Midbrain (tissue), 1 donor: ENCODE measurements around the gene HK1.
"Not testable (repeated sequence)": the region's sequence is repeated elsewhere in the genome, so short reads cannot be mapped to it uniquely, and the experiment has no call there.

ENCODE experiments used
- DNase-seq: peaks from one replicate; lab custom pipeline; 2025; lab: John Stamatoyannopoulos, UW

The HK1 gene

DNA sequence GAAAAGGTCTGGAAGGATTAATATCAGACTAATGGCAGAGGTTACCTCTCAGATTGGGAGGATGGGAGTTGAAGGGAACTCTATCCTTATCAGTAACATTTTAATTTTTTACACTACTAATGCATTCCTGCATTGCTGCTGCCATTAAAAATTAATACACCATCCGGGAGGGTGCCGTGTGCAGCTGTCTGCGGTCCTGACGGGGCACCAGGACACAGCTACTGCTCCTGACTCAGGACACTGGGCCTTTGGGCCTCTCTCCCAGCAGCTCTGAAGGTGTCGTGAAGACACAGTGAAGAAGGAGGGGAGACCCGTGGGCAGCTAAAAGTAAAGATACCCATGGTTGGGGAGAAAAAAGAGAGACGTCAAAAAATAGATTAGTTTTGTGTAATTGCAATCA lies 23.4 kb upstream of the HK1 start:
- DNase-seq: no peak

- DNase-seq: no peak
Measured at GRCh38 chr10:69259547-69260243, 18.6 kb upstream of the HK1 start.

- DNase-seq: no peak
Measured at GRCh38 chr10:69261184-69261583, 17.1 kb upstream of the HK1 start.

DNA sequence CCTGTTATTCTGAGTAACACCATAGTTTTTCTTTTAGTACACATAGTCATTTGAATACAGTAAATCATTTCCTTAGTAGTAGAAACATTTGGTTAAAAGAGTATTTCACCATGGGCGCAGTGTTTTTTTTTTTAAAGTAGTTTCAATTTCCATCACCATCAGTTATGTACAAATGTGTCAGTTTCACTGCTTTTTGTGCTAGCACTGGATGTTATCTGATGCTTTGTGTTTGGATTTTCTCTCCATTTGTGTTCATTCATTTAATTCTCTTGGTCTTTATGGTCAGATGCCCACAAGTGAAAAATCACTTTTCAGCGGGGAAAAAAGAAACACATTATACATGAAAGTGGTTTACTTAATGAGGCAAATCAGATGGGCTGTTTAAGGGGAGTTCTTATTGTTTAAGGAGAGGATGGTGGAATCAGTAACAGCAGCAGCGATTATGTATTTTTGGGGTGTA lies 16.0 kb upstream of the HK1 start:
- no peak for DNase-seq

GRCh38 chr10:69265521-69265920 lies 12.8 kb upstream of the HK1 start:
- DNase-seq: no peak

DNA sequence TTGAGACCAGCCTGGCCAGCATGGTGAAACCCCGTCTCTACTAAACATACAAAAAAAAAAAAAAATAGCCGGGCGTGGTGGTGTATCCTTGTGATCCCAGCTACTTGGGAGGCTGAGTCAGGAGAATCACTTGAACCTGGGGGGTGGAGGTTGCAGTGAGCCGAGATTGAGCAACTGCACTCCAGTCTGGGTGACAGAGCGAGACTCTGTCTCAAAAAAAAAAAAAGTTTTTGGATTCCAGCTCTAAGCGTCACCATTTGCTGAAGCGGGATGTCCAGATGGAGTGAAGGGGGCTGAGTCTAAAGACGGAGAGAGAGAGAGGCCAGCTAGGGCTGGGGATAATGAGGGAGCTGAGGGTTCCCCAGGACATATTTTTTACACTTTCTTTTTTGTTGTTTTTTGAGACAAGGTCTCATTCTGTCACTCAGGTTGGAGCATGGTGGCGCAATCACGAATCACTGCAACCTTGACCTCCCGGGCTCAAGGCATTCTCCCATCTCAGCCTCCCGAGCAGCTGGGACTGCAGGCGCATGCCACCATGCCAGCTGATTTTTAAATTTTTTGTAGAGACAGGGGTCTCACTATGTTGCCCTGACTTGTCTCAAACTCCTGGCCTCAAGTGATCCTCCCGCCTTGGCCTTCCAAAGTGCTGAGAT lies 9.4 kb upstream of the HK1 start:
- no peak for DNase-seq

- DNase-seq: no peak
Measured at GRCh38 chr10:69269761-69270160, 8.5 kb upstream of the HK1 start.

DNA sequence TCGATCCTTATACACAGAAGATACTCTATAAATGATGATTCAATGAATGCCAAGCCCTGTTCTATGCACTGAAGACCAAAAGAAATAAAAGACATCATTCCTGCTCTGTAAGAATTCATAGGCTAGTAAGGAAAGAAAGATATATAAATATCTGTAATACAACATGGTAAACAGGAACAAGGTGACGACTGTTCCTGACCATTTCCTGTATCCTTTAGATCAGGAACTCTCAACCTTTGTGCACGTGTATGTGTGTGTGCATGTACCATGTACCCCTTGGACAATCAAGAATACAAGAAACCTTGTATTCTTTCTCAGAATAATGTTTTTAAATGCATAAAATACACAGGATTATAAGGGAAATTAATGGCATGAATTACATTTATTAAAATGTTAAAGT lies 7.3 kb upstream of the HK1 start:
- DNase-seq: no peak

GRCh38 chr10:69272624-69273023 lies 5.7 kb upstream of the HK1 start:
- DNase-seq: no peak

DNA sequence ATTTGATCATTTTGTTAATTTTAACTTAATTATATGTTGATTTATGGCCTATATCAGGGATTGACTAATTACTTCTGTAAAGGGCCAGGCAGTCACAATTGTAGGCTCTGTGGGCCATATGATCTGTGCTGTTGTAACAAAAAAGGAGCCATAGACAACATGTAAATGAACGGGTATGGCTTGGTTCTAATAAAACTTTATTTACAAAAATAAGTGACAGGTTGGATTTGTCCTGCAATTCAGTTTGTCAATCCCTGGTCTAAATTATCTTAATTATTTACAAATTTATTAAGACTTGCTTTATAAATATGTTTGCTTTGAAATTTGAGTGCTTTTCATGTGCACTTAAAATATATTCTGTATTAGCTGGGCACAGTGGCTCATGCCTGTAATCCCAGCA lies 2.9 kb upstream of the HK1 start:
- DNase-seq: no peak

DNA sequence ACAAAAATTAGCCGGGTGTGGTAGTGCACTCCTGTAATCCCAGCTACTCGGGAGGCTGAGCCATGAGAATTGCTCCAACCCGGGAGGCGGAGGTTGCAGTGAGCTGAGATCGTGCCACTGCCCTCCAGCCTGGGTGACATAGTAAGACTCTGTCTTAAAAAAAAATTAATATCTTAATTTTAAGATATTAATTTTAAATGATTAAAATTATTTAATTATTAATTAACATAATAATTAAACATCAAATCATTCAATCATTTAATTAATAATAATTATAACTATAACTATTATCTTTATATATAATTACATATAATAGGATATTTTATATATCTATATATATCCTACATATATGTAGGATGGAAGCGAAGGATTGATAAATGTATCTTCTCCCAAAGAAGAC lies 1.8 kb upstream of the HK1 start:
- DNase-seq: no peak

DNA sequence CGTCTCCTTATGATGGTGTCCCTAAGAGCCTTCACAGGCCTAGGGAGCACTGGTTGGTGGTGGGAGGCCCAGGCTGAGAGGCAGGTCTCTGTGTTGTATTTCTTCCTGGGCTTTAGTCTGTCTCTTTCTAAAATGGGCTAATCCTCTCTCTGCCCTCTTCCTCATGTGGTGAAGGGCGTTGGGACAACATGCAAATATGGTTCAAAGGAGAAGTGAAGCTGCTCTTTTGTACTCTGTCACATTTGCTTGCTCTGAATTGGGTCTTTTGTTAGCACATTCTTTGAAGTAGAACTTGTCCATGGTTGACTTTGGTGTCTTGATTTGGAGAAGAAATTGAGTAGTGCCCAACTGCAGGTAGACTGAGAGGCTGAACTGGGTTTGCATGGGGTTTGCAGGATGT lies 814 bp downstream of the HK1 start:
- no peak for DNase-seq

DNA sequence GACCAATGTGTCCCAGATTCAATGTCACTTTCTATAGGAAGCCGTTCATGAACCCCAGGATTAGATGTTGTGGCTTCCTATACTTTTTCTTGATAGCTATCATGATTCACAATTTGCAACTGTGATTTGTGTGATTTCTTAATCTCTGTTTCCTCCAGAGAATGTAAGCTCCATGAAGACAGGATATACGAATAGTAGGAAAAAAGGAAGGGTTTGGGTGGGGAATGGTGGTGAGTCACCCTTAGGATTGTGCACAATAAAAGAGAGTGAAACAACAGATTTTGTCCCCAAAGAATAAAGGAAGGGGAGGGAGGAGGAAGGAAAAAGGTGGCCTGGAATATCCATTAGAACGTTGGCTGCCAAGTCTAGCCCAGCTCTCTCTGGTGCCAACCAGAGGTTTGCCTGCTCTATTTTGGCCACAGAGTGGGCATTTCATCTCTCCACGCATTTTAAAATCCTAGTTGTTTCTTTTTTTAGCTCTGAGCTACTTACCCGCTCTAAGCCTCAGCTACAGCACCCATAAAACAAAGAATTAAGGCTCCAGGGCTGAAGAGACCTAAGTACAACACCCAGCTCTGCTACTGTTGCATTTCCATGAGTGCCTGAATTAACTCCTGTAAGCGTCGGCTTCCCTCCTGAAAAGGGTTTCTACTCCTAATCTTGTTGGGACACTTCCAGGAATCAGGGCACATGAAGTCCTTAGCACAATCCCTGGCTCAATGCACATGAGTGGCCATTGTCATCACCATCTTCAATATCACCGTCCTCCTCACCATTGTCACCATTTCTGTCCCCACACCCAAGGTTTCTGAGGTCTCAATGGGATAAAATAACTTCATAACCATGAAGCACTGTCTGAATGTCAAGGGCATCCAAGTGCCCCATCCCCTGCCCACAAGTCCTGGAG lies 3.5 kb downstream of the HK1 start:
- DNase-seq: no peak

GRCh38 chr10:69284402-69284801 lies 6.1 kb downstream of the HK1 start:
- DNase-seq: not testable (repeated sequence)

DNA sequence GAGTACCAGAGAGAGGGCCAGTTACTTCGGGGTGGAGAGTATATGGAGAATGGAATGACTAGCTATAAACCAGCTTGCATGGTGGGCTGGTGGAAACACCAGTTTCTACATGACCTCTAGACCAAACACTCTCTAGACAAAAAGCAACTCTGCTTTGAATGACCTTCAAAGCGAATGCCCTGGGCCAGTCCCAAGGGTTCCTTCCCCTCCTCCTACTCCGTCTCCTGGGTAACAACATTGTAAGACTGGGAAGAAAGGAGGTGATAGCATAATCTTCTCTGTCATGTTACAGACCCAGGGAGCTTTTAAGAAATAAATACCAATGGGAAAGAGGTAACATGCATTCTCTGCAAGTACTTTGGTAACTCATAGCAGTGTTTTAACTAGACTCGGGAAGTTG lies 7.4 kb downstream of the HK1 start:
- no peak for DNase-seq

DNA sequence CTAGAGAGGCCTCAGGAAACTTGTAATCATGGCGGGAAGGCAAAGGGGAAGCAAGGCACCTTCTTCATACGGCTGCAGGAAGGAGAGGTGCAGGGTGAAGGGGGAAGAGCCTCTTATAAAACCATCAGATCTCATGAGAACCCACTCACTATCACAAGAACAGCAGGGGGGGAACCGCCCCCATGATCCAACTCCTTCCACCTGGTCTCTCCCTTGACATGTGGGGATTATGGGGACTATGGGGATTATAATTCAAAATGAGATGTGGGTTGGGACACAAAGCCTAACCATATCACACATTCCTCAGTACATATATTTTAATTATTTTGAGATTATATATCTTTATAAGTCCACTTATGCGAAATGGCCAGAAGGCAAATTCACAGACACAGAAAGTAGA lies 8.9 kb downstream of the HK1 start:
- DNase-seq: no peak

DNA sequence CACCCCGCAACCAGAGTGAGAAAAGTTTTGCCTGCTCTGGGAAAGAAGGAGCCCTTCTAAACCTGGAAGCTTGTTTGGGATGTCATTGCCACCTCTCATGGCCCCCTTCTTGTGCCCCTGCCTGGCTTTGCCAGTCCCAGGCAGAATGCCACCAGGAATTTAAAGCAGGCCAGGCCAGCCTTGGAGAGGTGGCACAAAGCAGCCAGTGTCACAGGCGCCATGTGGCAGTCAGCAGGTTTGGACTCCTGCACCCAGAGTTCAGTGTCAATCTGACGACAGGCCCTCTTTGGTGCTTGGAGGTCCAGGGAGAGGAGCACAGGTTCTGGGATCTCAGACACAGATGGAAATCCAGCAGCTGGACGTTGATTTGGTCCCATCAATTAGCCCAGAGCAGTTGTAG lies 12.7 kb downstream of the HK1 start:
- no peak for DNase-seq

DNA sequence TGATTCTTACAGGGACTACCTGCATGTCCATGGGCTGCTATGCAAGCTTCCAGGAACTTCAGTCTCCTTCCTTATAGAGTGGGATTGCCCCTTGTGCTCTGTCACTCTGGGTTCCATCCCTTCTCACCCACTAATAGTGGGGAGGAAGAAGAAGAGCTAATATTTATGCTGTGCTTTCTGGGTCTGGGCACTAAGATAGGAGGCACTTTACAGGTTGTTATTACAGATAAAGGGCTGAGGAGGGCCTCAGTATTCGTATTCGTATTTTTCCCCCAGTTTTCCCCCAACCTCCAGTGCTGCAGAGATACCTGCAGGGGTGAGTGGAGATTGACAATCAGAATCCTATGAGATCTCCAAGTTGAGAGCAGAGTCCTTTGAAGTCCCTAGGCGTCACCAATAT lies 14.2 kb downstream of the HK1 start:
- no peak for DNase-seq

GRCh38 chr10:69295027-69295636 lies 16.8 kb downstream of the HK1 start:
- DNase-seq: no peak

- DNase-seq: no peak
Measured at GRCh38 chr10:69303632-69304051, 25.3 kb downstream of the HK1 start.

GRCh38 chr10:69306421-69306820 lies 28.1 kb downstream of the HK1 start:
- no peak for DNase-seq

GRCh38 chr10:69307434-69307833 lies 29.1 kb downstream of the HK1 start:
- no peak for DNase-seq
